COLO829 (cell line): ENCODE data around the gene ADCY5.
"Not testable (repeated sequence)": the region's sequence is repeated elsewhere in the genome, so short reads cannot be mapped to it uniquely, and the experiment has no call there.

Experiments used
- DNase-seq: peaks from one replicate; pipeline ENCODE4 v3.0.0; 2012; ENCODE audit warnings: low spot score

ADCY5 gene

GRCh38 chr3:123448536-123449101 lies at the start of gene ADCY5:
TSS of gene ADCY5 (minus strand) at chr3:123449090. CDS start at chr3:123448545, 545 bp downstream.
- DNase-seq: no peak

- DNase-seq: no peak
These were observed 45.0 kb upstream of the ADCY5 start for GRCh38 chr3:123493912-123494311.

GRCh38 chr3:123491966-123492587 lies 43.2 kb upstream of the ADCY5 start:
- DNase-seq: no peak

GRCh38 chr3:123489400-123490004 lies 40.6 kb upstream of the ADCY5 start:
- peak; percentile 75 for DNase-seq

GRCh38 chr3:123488645-123489347 lies 39.9 kb upstream of the ADCY5 start:
- DNase-seq: no peak

GRCh38 chr3:123487063-123487462 lies 38.2 kb upstream of the ADCY5 start:
- not testable (repeated sequence) for DNase-seq

GRCh38 chr3:123486460-123486859 lies 37.6 kb upstream of the ADCY5 start:
- no peak for DNase-seq

GRCh38 chr3:123485551-123485950 lies 36.7 kb upstream of the ADCY5 start:
- DNase-seq: no peak

- DNase-seq: no peak
These were observed 34.3 kb upstream of the ADCY5 start for GRCh38 chr3:123483146-123483545.

GRCh38 chr3:123481722-123482457 lies 33.0 kb upstream of the ADCY5 start:
- no peak for DNase-seq

- DNase-seq: no peak
These were observed 32.2 kb upstream of the ADCY5 start for GRCh38 chr3:123481071-123481470.

GRCh38 chr3:123480428-123480827 lies 31.5 kb upstream of the ADCY5 start:
- DNase-seq: no peak

GRCh38 chr3:123479891-123480290 lies 31.0 kb upstream of the ADCY5 start:
- DNase-seq: no peak

- no peak for DNase-seq
These were observed 29.4 kb upstream of the ADCY5 start for GRCh38 chr3:123478314-123478713.

GRCh38 chr3:123476967-123477750 lies 28.3 kb upstream of the ADCY5 start:
- DNase-seq: no peak

GRCh38 chr3:123475786-123476185 lies 26.9 kb upstream of the ADCY5 start:
- no peak for DNase-seq

- DNase-seq: no peak
These were observed 22.2 kb upstream of the ADCY5 start for GRCh38 chr3:123471106-123471505.

- DNase-seq: no peak
These were observed 20.6 kb upstream of the ADCY5 start for GRCh38 chr3:123469323-123469995.

GRCh38 chr3:123467046-123467445 lies 18.2 kb upstream of the ADCY5 start:
- DNase-seq: no peak

GRCh38 chr3:123464211-123464610 lies 15.3 kb upstream of the ADCY5 start:
- no peak for DNase-seq

GRCh38 chr3:123459862-123460261 lies 11.0 kb upstream of the ADCY5 start:
- no peak for DNase-seq
